PC-3 (cell line): Measurements from ENCODE around the gene SHROOM1. TPM values are rescaled to one million over a fixed set of nuclear protein-coding genes. Genes with fewer than 3 reads are reported as not detected.
A peak's percentile ranks its signal among the peaks of the same experiment; 100 is the strongest.

Experiments used
- ATAC-seq: fragments of 200-7000 bp; cut with Tn5 transposase; 2 replicates; pipeline ENCODE4 v1.9.1; 2020; ENCODE audit warnings: mild to moderate bottlenecking, moderate library complexity
- BruUV-seq: library from RNA; stranded (reverse); fragments of 400-500 nt; replicated peaks from 2 replicates; lab custom pipeline; 2021; lab: Mats Ljungman, UMichigan
- CTCF ChIA-PET: fragments of 300-600 bp; sonication (Branson Sonifier 250); formaldehyde crosslinking; loops from one replicate; lab custom pipeline; 2022; ENCODE audit warnings: antibody characterized with exemption; lab: Charles Lee
- POLR2A ChIA-PET: fragments of 300-600 bp; sonication (Branson Sonifier 250); formaldehyde crosslinking; loops from one replicate; lab custom pipeline; 2022; ENCODE audit warnings: antibody characterized with exemption; ENCODE audit not compliant: unreplicated experiment; lab: Charles Lee
- DNase-seq: peaks from one replicate; pipeline ENCODE4 v3.0.0-alpha.2; 2015
- H2AFZ ChIP-seq: fragments of 300-600 bp; sonication (generic); 2 replicates; pipeline ENCODE4 v1.6.0; 2016; ENCODE audit warnings: antibody characterized with exemption, low read length
- H3F3A ChIP-seq: fragments of 300-600 bp; sonication (generic); one replicate; pipeline ENCODE4 v1.6.0; 2017; ENCODE audit warnings: antibody characterized with exemption, low read length, control low read depth, mild to moderate bottlenecking; ENCODE audit not compliant: unreplicated experiment
- H3K27ac ChIP-seq: fragments of 300-600 bp; sonication (generic); 2 replicates; pipeline ENCODE4 v1.5.1; 2016; ENCODE audit warnings: mild to moderate bottlenecking, low read length
- H3K27me3 ChIP-seq: fragments of 300-600 bp; sonication (generic); 2 replicates; pipeline ENCODE4 v1.6.1; 2016; ENCODE audit warnings: low read length, mixed read lengths
- H3K36me3 ChIP-seq: fragments of 300-600 bp; sonication (generic); 2 replicates; pipeline ENCODE4 v1.6.1; 2016; ENCODE audit warnings: low read depth, mixed run types, low read length, mixed read lengths
- H3K4me1 ChIP-seq: fragments of 300-600 bp; sonication (generic); 2 replicates; pipeline ENCODE4 v1.5.1; 2016; ENCODE audit warnings: low read length; ENCODE audit not compliant: insufficient read depth
- H3K4me2 ChIP-seq: fragments of 300-600 bp; sonication (generic); 2 replicates; pipeline ENCODE4 v1.6.0; 2016; ENCODE audit warnings: low read length
- H3K4me3 ChIP-seq: fragments of 300-600 bp; sonication (generic); 2 replicates; pipeline ENCODE4 v1.5.1; 2016; ENCODE audit warnings: mild to moderate bottlenecking, low read length, mixed read lengths
- H3K79me2 ChIP-seq: fragments of 300-600 bp; sonication (generic); 2 replicates; pipeline ENCODE4 v1.6.1; 2017; ENCODE audit warnings: low read length, mixed read lengths
- H3K9ac ChIP-seq: fragments of 300-600 bp; sonication (generic); 2 replicates; pipeline ENCODE4 v1.6.0; 2016; ENCODE audit warnings: mild to moderate bottlenecking, low read length
- H3K9me2 ChIP-seq: fragments of 300-600 bp; sonication (generic); replicated peaks from 2 replicates; pipeline ENCODE4 v1.6.1; 2016; ENCODE audit warnings: mixed run types, low read length, mixed read lengths
- H3K9me3 ChIP-seq: fragments of 300-600 bp; sonication (generic); 2 replicates; pipeline ENCODE4 v1.6.1; 2016; ENCODE audit warnings: low read length, mixed read lengths
- H4K20me1 ChIP-seq: fragments of 300-600 bp; sonication (generic); 2 replicates; pipeline ENCODE4 v1.6.1; 2016; ENCODE audit warnings: low read length, mixed read lengths
- CTCF ChIP-seq: fragments of 300-600 bp; sonication (generic); conservative IDR thresholded peaks from 2 replicates; pipeline ENCODE4 v1.5.1; 2017; ENCODE audit warnings: antibody characterized with exemption, low read depth, mild to moderate bottlenecking, low read length
- EZH2 ChIP-seq: fragments of 300-600 bp; sonication (generic); IDR thresholded peaks from one replicate; pipeline ENCODE4 v1.6.1; 2017; ENCODE audit warnings: antibody characterized with exemption, mild to moderate bottlenecking, low read length; ENCODE audit not compliant: unreplicated experiment
- EZH2phosphoT487 ChIP-seq: fragments of 300-600 bp; sonication (generic); IDR thresholded peaks from 2 replicates; pipeline ENCODE4 v1.6.1; 2018; ENCODE audit warnings: mild to moderate bottlenecking, antibody characterized with exemption, low read length, borderline replicate concordance
- intact Hi-C: fragments of 100-400 bp; cut with micrococcal nuclease; formaldehyde crosslinking; loops from 2 replicates; pipeline ENCODE4 v1.9.0; 2023
- total RNA-seq: library from RNA; depleted of rRNA; stranded (reverse); fragments of >200 nt; gene quantifications from 2 replicates; pipeline ENCODE4 v1.2.3, GENCODE V29; 2014

The SHROOM1 gene
- total RNA-seq, 1 experiment from 2014 or later: 13.6 TPM

GRCh38 chr5:132828846-132829494 is 1.5 kb downstream of the SHROOM1 start:
- peak overlapping the region; percentile 90 for H2AFZ ChIP-seq
- H3K79me2 ChIP-seq: peaks cover 17% of the 10 kb centered on the region; the same call in 1 of the 2 replicates
- no peak overlapping the region for H3K27ac ChIP-seq
- H3K4me2 ChIP-seq: peak overlapping the region; percentile 98
- intact Hi-C loops: no loop called here
- H3F3A ChIP-seq: no peaks in the 10 kb centered on the region
- H3K9me2 ChIP-seq: no peaks in the 10 kb centered on the region
- H3K4me1 ChIP-seq: peaks cover 5% of the 10 kb centered on the region
- H4K20me1 ChIP-seq: no peaks in the 10 kb centered on the region
- TSS peak; percentile 35 for BruUV-seq
- ATAC-seq (no peak), DNase-seq (no peak)
- TF ChIP-seq EZH2phosphoT487 (no peak), CTCF (no peak), EZH2 (no peak)
- peak overlapping the region; percentile 79; the same call in 1 of the 2 replicates for H3K9ac ChIP-seq
- no peaks in the 10 kb centered on the region for H3K9me3 ChIP-seq
- H3K36me3 ChIP-seq: no peaks in the 10 kb centered on the region
- CTCF ChIA-PET: no interaction called here
- POLR2A ChIA-PET: no interaction called here
- peak overlapping the region; percentile 95 for H3K4me3 ChIP-seq
- H3K27me3 ChIP-seq: no peaks in the 10 kb centered on the region

GRCh38 chr5:132827943-132828673 is 2.3 kb downstream of the SHROOM1 start:
- peaks cover 17% of the 10 kb centered on the region; the same call in 1 of the 2 replicates for H3K79me2 ChIP-seq
- H3F3A ChIP-seq: no peaks in the 10 kb centered on the region
- intact Hi-C loops: no loop called here
- BruUV-seq: no TSS peak
- H3K4me2 ChIP-seq: no peak overlapping the region
- DNase-seq (no peak), ATAC-seq (no peak)
- ChIA-PET POLR2A (no interaction called here), CTCF (no interaction called here)
- H3K27ac ChIP-seq: no peak overlapping the region
- H3K9ac ChIP-seq: no peak overlapping the region
- no peak overlapping the region for H2AFZ ChIP-seq
- H3K4me1 ChIP-seq: peaks cover 5% of the 10 kb centered on the region
- no peaks in the 10 kb centered on the region for H3K27me3 ChIP-seq
- no peaks in the 10 kb centered on the region for H4K20me1 ChIP-seq
- H3K36me3 ChIP-seq: no peaks in the 10 kb centered on the region
- no peak overlapping the region for H3K4me3 ChIP-seq
- no peak for TF ChIP-seq EZH2
- no peaks in the 10 kb centered on the region for H3K9me3 ChIP-seq
- no peaks in the 10 kb centered on the region for H3K9me2 ChIP-seq

DNA sequence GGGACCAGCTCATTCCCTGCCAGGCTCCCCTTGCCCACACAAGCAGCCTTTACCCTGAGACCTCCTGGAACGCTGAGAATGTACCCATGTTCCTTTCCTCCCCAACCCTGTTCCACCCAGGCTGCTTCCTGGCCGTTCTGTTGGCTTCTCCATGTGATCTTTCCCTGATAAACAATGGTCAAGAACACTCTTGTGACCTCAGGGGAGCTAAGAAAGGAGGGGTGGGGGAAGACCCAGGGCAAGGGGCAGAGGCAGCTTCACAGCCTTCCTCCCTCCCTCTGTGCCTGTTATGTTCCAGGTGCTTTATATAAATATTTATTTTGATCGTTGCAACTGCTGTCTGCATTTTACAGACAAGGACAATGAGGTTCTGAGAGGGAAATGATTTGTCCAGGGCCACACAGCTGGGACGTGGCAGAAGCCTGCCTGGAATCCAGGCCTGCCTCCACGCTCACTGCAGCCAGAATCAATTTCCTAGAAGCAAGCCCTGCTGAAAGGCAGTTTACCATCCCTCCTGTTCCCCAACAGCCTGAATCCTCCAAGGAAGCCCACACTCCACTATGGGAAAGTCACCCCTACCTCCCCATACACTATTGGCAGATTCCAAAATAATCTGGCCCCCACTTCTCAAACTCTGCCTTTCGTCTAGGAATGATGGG is 3.9 kb downstream of the SHROOM1 start:
- Histone ChIP-seq H2AFZ (no peak overlapping the region), H3K27ac (no peak overlapping the region), H3K27me3 (no peaks in the 10 kb centered on the region), H3K79me2 (peaks cover 17% of the 10 kb centered on the region; the same call in 1 of the 2 replicates), H3K4me2 (no peak overlapping the region), H3K9me3 (no peaks in the 10 kb centered on the region), H3K36me3 (no peaks in the 10 kb centered on the region), H3K4me3 (no peak overlapping the region), H3F3A (no peaks in the 10 kb centered on the region), H3K9ac (no peak overlapping the region), H4K20me1 (no peaks in the 10 kb centered on the region), H3K4me1 (peaks cover 5% of the 10 kb centered on the region), H3K9me2 (no peaks in the 10 kb centered on the region)
- intact Hi-C loops: no loop called here
- POLR2A ChIA-PET: no interaction called here
- no TSS peak for BruUV-seq
- no peak for ATAC-seq
- DNase-seq: no peak
- CTCF ChIA-PET: no interaction called here
- no peak for TF ChIP-seq EZH2
- no peak for TF ChIP-seq EZH2phosphoT487
- TF ChIP-seq CTCF: no peak
